HG03565 (cell line): ENCODE measurements around the gene NEURL4.
A peak's percentile ranks its signal among the peaks of the same experiment; 100 is the strongest.

Source experiments
- ATAC-seq: cut with Tn5 transposase; IDR thresholded peaks from one replicate; pipeline ENCODE4 v1.9.1; 2021; ENCODE audit warnings: mild to moderate bottlenecking, moderate library complexity; ENCODE audit not compliant: unreplicated experiment

Gene NEURL4

DNA sequence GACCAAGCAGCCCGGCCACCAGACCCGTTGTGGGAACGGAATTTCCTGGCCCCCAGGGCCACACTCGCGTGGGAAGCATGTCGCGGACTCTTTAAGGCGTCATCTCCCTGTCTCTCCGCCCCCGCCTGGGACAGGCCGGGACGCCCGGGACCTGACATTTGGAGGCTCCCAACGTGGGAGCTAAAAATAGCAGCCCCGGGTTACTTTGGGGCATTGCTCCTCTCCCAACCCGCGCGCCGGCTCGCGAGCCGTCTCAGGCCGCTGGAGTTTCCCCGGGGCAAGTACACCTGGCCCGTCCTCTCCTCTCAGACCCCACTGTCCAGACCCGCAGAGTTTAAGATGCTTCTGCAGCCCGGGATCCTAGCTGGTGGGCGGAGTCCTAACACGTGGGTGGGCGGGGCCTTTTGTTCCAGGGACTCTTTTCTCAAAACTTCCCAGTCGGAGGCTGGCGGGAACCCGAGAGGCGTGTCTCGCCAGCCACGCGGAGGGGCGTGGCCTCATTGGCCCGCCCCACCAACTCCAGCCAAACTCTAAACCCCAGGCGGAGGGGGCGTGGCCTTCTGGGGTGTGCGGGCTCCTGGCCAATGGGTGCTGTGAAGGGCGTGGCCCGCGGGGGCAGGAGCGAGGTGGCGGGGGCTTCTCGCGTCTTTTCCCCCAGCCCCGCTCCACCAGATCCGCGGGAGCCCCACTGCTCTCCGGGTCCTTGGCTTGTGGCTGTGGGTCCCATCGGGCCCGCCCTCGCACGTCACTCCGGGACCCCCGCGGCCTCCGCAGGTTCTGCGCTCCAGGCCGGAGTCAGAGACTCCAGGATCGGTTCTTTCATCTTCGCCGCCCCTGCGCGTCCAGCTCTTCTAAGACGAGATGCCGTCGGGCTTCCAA, 47.8 kb downstream of the NEURL4 start, which contains the start of gene SLC2A4:
Gene SLC2A4 (plus strand): TSS at position 645 of the 879 bp plus-strand sequence. CDS start 217 bp downstream, at position 862.
- no peak for ATAC-seq

DNA sequence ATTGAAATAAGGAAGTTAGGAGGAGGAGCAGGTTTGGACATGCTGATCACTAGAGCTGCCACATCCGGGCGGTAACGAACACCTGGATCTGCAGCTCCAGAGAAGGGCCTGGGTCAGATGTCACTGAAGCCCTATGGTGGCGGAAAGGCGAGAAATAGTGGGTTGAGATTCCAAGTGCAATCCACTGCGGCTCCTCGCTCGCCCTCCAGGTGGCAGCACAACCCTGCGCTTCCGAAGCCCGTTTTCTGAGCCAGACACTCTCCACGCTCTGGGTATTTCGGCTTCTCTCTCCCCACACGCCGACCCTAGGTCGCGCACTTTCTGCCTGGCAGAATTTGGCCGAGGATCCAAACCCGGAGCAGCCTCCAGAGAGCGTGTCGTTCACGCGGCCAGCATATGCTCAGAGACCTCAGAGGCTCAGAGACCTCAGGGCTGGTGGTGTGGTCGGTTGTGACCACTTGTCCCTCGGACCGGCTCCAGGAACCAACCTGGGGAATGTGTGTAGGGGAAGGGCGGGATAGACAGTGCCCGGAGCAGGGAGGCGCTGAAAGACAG, 48.5 kb downstream of the NEURL4 start:
- ATAC-seq, result peak; percentile 40

- no peak for ATAC-seq
Measured at GRCh38 chr17:7279448-7279847, 49.7 kb downstream of the NEURL4 start.

DNA sequence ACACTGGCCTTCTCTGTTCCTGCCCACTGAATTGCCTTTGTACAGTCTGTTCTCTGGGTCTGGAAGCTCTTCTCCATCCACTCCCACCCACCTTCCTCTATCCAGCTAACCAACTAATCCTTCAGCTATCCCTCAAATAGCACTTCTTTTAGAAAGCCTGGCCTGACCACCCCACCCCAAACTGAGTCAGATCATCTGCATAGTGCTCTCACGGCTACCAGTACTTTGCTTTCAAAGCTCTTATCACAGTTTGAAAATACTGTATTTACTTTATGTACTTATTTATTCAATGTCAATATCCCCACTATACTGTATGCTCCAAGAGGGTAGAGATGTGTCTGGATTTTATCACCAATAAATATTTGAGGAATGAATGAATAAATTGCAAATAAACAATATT, 62.4 kb downstream of the NEURL4 start:
- ATAC-seq, result no peak
